HFF-Myc (cell line): Measurements from ENCODE around the gene KIF3C.
"Not testable (repeated sequence)": the region's sequence is repeated elsewhere in the genome, so short reads cannot be mapped to it uniquely, and the experiment has no call there.

ENCODE experiments used
- DNase-seq: peaks from one replicate; pipeline ENCODE4 v3.0.0-alpha.2; 2011; ENCODE audit warnings: low read depth; ENCODE audit errors: extremely low read depth
- H3K4me3 ChIP-seq: replicated peaks from 2 replicates; pipeline ENCODE4 v1.5.1; 2011; ENCODE audit warnings: low read depth, mild to moderate bottlenecking, control low read depth, low read length
- CTCF ChIP-seq: IDR thresholded peaks from 2 replicates; pipeline ENCODE4 v1.5.1; 2012; ENCODE audit warnings: mild to moderate bottlenecking, low read depth, low read length, control low read depth; ENCODE audit errors: missing control alignments

The KIF3C gene

GRCh38 chr2:25917832-25918231 is 64.5 kb downstream of the KIF3C start:
- TF ChIP-seq CTCF: no peak
- DNase-seq: no peak
- H3K4me3 ChIP-seq: no peak overlapping the region

GRCh38 chr2:25917411-25917810 is 64.9 kb downstream of the KIF3C start:
- not testable (repeated sequence) for H3K4me3 ChIP-seq, DNase-seq

DNA sequence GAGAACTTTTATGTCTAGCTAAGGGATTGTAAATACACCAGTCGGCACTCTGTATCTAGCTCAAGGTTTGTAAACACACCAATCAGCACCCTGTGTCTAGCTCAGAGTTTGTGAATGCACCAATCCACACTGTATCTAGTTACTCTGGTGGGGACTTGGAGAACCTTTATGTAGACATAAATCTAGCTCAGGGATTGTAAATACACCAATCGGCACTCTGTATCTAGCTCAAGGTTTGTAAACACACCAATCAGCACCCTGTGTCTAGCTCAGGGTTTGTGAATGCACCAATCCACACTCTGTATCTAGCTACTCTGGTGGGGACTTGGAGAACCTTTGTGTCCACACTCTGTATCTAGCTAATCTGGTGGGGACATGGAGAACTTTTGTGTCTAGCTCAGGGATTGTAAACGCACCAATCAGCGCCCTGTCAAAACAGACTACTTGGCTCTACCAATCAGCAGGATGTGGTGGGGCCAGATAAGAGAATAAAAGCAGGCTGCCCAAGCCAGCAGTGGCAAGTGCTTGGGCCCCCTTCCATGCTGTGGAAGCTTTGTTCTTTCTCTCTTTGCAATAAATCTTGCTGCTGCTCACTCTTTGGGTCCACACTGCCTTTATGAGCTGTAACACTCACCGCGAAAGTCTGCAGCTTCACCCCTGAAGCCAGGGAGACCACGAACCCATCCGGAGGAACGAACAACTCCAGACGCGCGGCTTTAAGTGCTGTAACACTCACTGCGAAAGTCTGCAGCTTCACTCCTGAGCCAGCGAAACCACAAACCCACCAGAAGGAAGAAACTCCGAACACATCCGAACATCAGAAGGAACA is 66.1 kb downstream of the KIF3C start:
- not testable (repeated sequence) for H3K4me3 ChIP-seq, DNase-seq

DNA sequence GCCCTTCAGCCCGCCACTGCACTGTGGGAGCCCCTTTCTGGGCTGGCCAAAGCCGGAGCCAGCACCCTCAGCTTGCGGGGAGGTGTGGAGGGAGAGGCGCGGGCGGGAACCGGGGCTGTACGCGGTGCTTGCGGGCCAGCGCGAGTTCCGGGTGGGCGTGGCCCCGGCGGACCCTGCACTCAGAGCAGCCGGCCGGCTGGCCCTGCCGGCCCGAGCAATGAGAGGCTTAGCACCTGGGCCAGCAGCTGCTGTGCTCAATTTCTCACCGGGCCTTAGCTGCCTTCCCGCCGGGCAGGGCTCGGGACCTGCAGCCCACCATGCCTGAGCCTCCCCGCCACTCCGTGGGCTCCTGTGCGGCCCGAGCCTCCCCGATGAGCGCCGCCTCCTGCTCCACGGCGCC is 66.9 kb downstream of the KIF3C start:
- not testable (repeated sequence) for H3K4me3 ChIP-seq, DNase-seq

- H3K4me3 ChIP-seq, DNase-seq: not testable (repeated sequence)
Measured at GRCh38 chr2:25913696-25913973, 68.7 kb downstream of the KIF3C start.

DNA sequence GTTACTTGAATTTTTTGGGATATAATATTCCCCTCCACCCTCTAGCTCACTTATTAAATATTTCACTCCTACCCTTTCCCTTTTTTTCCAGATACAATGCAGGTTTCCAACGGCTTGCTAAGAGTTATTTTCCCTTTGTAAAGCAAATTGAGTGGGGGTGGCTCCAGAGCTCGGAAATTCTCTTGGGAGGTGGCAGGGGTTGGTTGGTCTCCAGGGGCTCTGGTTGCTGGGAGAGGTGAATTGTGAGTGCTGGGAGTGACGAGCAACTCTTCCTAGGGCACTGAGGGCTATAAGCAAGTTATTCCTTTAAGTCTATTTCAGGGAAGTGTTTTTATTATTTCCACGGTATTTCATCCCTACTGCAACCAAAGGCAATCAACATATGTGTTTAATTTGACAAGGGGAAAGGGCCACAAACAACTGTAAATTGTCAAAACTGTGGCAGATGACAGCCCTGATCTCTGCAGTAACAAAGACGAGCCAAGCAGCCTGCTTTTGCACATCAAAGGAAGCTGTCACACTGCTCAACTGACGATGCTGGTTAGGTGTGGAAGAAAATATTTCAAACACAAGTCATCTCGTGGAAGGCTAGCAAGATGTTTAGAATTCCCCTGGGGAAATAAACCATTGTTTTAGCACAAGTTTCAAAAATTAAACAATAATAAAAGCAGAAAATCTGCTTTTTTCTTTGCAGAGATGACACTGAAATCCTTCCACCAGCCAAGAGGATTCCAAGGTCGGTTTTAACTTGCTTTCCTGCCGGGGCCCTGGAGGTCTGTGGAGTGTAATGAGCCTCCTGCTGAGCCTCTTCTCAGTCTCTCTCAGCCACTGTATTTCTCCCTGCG is 69.2 kb downstream of the KIF3C start:
- no peak for TF ChIP-seq CTCF
- no peak for DNase-seq
- H3K4me3 ChIP-seq: no peak overlapping the region

DNA sequence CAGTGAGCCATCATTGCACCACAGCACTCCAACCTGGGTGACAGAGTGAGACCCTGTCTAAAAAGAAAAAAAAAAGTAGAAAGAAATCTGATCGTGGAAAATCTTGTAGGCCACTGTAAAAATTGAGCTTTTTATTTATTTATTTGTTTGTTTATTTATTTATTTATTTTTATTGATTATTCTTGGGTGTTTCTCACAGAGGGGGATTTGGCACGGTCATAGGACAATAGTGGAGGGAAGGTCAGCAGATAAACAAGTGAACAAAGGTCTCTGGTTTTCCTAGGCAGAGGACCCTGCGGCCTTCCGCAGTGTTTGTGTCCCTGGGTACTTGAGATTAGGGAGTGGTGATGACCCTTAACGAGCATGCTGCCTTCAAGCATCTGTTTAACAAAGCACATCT is 72.7 kb downstream of the KIF3C start:
- not testable (repeated sequence) for DNase-seq, H3K4me3 ChIP-seq

- no peak for DNase-seq
- no peak overlapping the region for H3K4me3 ChIP-seq
- no peak for TF ChIP-seq CTCF
Measured at GRCh38 chr2:25905126-25905525, 77.2 kb downstream of the KIF3C start.

- no peak for DNase-seq
- no peak overlapping the region for H3K4me3 ChIP-seq
- no peak for TF ChIP-seq CTCF
Measured at GRCh38 chr2:25903216-25903776, 79.0 kb downstream of the KIF3C start.
